Astrocyte (in vitro differentiated cells and primary cell): ENCODE measurements around the gene CACNA1C. TPM values are rescaled to one million over a fixed set of nuclear protein-coding genes. Genes with fewer than 3 reads are reported as not detected.

Source experiments
- DNase-seq: peaks from one replicate; pipeline ENCODE4 v3.0.0-alpha.2; 2010; ENCODE audit warnings: low read depth
- FAIRE-seq: peaks from 2 replicates; lab custom pipeline; 2011; peaks lifted over from hg19 to GRCh38; lab: Jason Lieb, UNC
- H2AFZ ChIP-seq: 2 replicates; pipeline ENCODE4 v1.6.0; 2012; ENCODE audit warnings: low read depth, low read length, inconsistent platforms
- H3K27ac ChIP-seq: 2 replicates; pipeline ENCODE4 v1.5.1; 2011; ENCODE audit warnings: low read depth, low read length, inconsistent platforms
- H3K27me3 ChIP-seq: 2 replicates; pipeline ENCODE4 v1.6.0; 2011; ENCODE audit warnings: low read length, inconsistent platforms; ENCODE audit not compliant: insufficient read depth
- H3K36me3 ChIP-seq: 2 replicates; pipeline ENCODE4 v1.5.1; 2011; ENCODE audit warnings: low read length, inconsistent platforms; ENCODE audit not compliant: insufficient read depth
- H3K4me1 ChIP-seq: 2 replicates; pipeline ENCODE4 v1.5.1; 2011; ENCODE audit warnings: low read length, inconsistent platforms; ENCODE audit not compliant: insufficient read depth
- H3K4me2 ChIP-seq: 2 replicates; pipeline ENCODE4 v1.6.0; 2012; ENCODE audit warnings: low read length, inconsistent platforms
- H3K4me3 ChIP-seq: 2 replicates; pipeline ENCODE4 v1.5.1; 2011; ENCODE audit warnings: low read depth, mild to moderate bottlenecking, low read length, inconsistent platforms; ENCODE audit not compliant: insufficient read depth
- H3K79me2 ChIP-seq: 2 replicates; pipeline ENCODE4 v1.6.0; 2012; ENCODE audit warnings: mild to moderate bottlenecking, low read length, inconsistent platforms; ENCODE audit not compliant: insufficient read depth
- H3K9ac ChIP-seq: 2 replicates; pipeline ENCODE4 v1.6.0; 2012; ENCODE audit warnings: mild to moderate bottlenecking, low read length, inconsistent platforms
- H3K9me3 ChIP-seq: 2 replicates; pipeline ENCODE4 v1.5.1; 2012; ENCODE audit warnings: low read depth, mild to moderate bottlenecking, low read length, inconsistent platforms; ENCODE audit not compliant: insufficient read depth
- H4K20me1 ChIP-seq: 2 replicates; pipeline ENCODE4 v1.6.0; 2012; ENCODE audit warnings: low read length, inconsistent platforms; ENCODE audit not compliant: insufficient read depth
- H3K27ac Mint-ChIP-seq: one replicate; pipeline ENCODE4 v1.8.0; 2021; ENCODE audit warnings: mild to moderate bottlenecking, mixed read lengths; ENCODE audit not compliant: unreplicated experiment
- H3K27me3 Mint-ChIP-seq: one replicate; pipeline ENCODE4 v1.8.0; 2021; ENCODE audit warnings: low read depth, mixed read lengths; ENCODE audit not compliant: unreplicated experiment
- H3K36me3 Mint-ChIP-seq: one replicate; pipeline ENCODE4 v1.8.0; 2021; ENCODE audit warnings: low read depth, mixed read lengths; ENCODE audit not compliant: unreplicated experiment
- H3K4me1 Mint-ChIP-seq: one replicate; pipeline ENCODE4 v1.8.0; 2021; ENCODE audit warnings: low read depth, mixed read lengths; ENCODE audit not compliant: unreplicated experiment
- H3K4me3 Mint-ChIP-seq: one replicate; pipeline ENCODE4 v1.8.0; 2021; ENCODE audit warnings: mild to moderate bottlenecking, moderate library complexity, mixed read lengths; ENCODE audit not compliant: unreplicated experiment
- H3K9me3 Mint-ChIP-seq: one replicate; pipeline ENCODE4 v1.8.0; 2021; ENCODE audit warnings: mild to moderate bottlenecking, mixed read lengths; ENCODE audit not compliant: unreplicated experiment
- CTCF ChIP-seq: IDR thresholded peaks from 2 replicates; pipeline ENCODE4 v1.5.1; 2011; ENCODE audit warnings: low read depth, mild to moderate bottlenecking, inconsistent platforms, low read length, moderate library complexity; ENCODE audit not compliant: insufficient read depth
- EZH2 ChIP-seq: IDR thresholded peaks from 2 replicates; pipeline ENCODE4 v1.6.1; 2012; ENCODE audit warnings: mild to moderate bottlenecking, low read length, inconsistent platforms; ENCODE audit not compliant: insufficient read depth
- total RNA-seq: library from RNA; stranded (reverse); gene quantifications from 2 replicates; pipeline ENCODE4 v1.2.1, GENCODE V29; 2021

Gene CACNA1C
- total RNA-seq, 1 donor from 2014 or later: 2.1 TPM

GRCh38 chr12:2504577-2504976 lies 451.8 kb downstream of the CACNA1C start:
- Mint-ChIP-seq H3K4me3 (no peak overlapping the region), H3K27me3 (peaks cover 13% of the 10 kb centered on the region), H3K36me3 (no peaks in the 10 kb centered on the region), H3K4me1 (peaks cover 8% of the 10 kb centered on the region), H3K27ac (no peak overlapping the region), H3K9me3 (no peaks in the 10 kb centered on the region)
- DNase-seq (no peak), FAIRE-seq (no peak)
- Histone ChIP-seq H3K36me3 (no peaks in the 10 kb centered on the region), H3K4me2 (no peak overlapping the region), H3K9me3 (no peaks in the 10 kb centered on the region), H3K4me1 (no peaks in the 10 kb centered on the region), H2AFZ (no peak overlapping the region), H3K27ac (no peak overlapping the region), H3K4me3 (no peak overlapping the region), H3K9ac (no peak overlapping the region), H3K79me2 (no peaks in the 10 kb centered on the region), H3K27me3 (no peaks in the 10 kb centered on the region), H4K20me1 (no peaks in the 10 kb centered on the region)
- no peak for TF ChIP-seq CTCF
- TF ChIP-seq EZH2: no peak

GRCh38 chr12:2507814-2508213 lies 455.0 kb downstream of the CACNA1C start:
- no peak overlapping the region for H3K4me3 Mint-ChIP-seq
- DNase-seq: no peak
- FAIRE-seq: no peak
- peaks cover 4% of the 10 kb centered on the region for H3K9me3 Mint-ChIP-seq
- no peak overlapping the region for H3K27ac Mint-ChIP-seq
- peaks cover 4% of the 10 kb centered on the region for H3K4me1 Mint-ChIP-seq
- Histone ChIP-seq H3K9ac (no peak overlapping the region), H3K27me3 (no peaks in the 10 kb centered on the region), H3K4me3 (no peak overlapping the region), H3K4me2 (no peak overlapping the region), H3K9me3 (no peaks in the 10 kb centered on the region), H3K4me1 (no peaks in the 10 kb centered on the region), H3K79me2 (no peaks in the 10 kb centered on the region), H3K27ac (no peak overlapping the region), H2AFZ (no peak overlapping the region), H3K36me3 (no peaks in the 10 kb centered on the region), H4K20me1 (no peaks in the 10 kb centered on the region)
- TF ChIP-seq EZH2: no peak
- no peak for TF ChIP-seq CTCF
- H3K36me3 Mint-ChIP-seq: no peaks in the 10 kb centered on the region
- H3K27me3 Mint-ChIP-seq: peaks cover 30% of the 10 kb centered on the region

DNA sequence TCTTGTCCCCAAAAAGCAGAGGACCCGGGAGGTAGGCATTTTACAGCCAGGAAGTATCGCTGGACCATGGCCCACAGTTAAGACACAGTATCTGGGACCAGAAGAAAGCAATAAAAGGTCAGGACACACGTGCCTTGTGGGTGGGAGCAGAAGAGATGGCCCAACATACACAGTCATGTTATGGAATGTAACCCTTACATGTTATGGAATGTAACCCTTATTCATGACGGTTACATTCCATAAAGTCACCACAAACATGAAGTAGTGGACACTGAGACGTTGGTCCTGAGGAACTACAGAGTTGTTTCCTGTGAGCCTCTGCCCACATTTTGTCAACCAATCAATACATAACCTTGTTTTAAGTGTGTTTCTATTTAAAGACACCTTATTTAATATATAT lies 456.4 kb downstream of the CACNA1C start:
- Histone ChIP-seq H3K27ac (no peak overlapping the region), H3K36me3 (no peaks in the 10 kb centered on the region), H2AFZ (no peak overlapping the region), H3K27me3 (no peaks in the 10 kb centered on the region), H4K20me1 (no peaks in the 10 kb centered on the region), H3K4me2 (no peak overlapping the region), H3K79me2 (no peaks in the 10 kb centered on the region), H3K4me3 (no peak overlapping the region), H3K4me1 (no peaks in the 10 kb centered on the region), H3K9ac (no peak overlapping the region), H3K9me3 (no peaks in the 10 kb centered on the region)
- Mint-ChIP-seq H3K36me3 (no peaks in the 10 kb centered on the region), H3K4me1 (peaks cover 4% of the 10 kb centered on the region), H3K27me3 (peaks cover 37% of the 10 kb centered on the region), H3K4me3 (no peak overlapping the region), H3K27ac (no peak overlapping the region), H3K9me3 (peaks cover 4% of the 10 kb centered on the region)
- no peak for TF ChIP-seq CTCF
- no peak for TF ChIP-seq EZH2
- no peak for FAIRE-seq
- no peak for DNase-seq
